ENCODE measurements around the gene MUC5B. TPM values are rescaled to one million over a fixed set of nuclear protein-coding genes. Genes with fewer than 3 reads are reported as not detected.

The MUC5B gene
- total RNA-seq, 1 donor from 2014 or later: not detected

DNA sequence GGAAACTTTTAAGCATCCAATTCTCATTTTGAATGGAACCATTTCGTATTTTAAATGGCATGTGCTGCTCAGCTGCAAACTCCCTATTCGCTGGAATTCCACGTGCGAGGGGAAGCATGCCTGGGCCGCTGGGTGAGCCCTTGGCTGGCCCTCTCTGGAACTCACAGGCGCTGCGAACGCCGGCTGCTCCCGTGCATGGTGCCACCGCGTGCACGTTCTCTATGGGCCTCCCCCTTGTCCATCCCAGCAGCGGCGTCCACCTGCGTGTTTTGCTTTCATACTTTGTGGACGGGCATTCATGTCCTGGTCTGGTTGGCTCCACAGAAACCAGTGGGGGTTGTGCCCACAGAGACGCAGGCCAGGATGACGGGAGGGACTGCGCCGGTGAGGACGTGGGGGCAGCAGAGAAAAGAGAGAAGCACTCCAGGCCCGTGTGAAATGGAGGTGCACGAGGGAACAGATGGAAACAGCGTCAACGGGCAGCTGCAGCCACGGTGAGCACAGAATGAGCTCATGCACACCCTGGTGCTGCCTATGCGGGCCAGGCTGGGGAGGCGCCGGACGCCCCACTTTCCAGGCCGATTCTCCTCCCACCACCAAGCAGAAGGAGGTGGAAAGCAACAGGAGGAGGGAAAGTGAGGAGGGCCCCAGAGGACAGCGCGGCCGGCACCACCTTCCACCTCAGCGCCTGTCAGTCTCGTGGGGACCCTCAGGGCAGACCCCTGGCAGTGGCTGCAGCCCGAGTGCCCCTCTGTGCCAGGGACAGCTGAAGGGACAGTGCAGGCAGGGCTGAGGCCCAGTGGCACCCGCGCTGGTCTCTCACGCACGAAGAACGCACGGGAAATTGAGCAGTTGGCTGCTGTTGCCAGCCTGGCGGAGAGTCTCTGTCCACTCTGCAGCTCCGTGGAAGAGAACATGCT is 57.5 kb downstream of the MUC5B start:
- TF ChIP-seq, protein P1, sequence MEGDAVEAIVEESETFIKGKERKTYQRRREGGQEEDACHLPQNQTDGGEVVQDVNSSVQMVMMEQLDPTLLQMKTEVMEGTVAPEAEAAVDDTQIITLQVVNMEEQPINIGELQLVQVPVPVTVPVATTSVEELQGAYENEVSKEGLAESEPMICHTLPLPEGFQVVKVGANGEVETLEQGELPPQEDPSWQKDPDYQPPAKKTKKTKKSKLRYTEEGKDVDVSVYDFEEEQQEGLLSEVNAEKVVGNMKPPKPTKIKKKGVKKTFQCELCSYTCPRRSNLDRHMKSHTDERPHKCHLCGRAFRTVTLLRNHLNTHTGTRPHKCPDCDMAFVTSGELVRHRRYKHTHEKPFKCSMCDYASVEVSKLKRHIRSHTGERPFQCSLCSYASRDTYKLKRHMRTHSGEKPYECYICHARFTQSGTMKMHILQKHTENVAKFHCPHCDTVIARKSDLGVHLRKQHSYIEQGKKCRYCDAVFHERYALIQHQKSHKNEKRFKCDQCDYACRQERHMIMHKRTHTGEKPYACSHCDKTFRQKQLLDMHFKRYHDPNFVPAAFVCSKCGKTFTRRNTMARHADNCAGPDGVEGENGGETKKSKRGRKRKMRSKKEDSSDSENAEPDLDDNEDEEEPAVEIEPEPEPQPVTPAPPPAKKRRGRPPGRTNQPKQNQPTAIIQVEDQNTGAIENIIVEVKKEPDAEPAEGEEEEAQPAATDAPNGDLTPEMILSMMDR (IDR thresholded peaks at IDR 0.05; ENCODE audit: unreplicated experiment): no peak
- DNase-seq (ENCODE audit: low spot score, unreplicated experiment): no peak
- H3K27me3 Mint-ChIP-seq: no peaks in the 10 kb centered on the region
- H3K36me3 Mint-ChIP-seq (ENCODE audit: insufficient read depth): peaks cover 7% of the 10 kb centered on the region
- no peaks in the 10 kb centered on the region for H3K4me1 Mint-ChIP-seq (ENCODE audit: low read depth)
- H3K27ac Mint-ChIP-seq: no peak overlapping the region
- no peaks in the 10 kb centered on the region for H3K9me3 Mint-ChIP-seq (ENCODE audit: low read depth)
- H3K4me3 Mint-ChIP-seq (ENCODE audit: low read depth): no peak overlapping the region

DNA sequence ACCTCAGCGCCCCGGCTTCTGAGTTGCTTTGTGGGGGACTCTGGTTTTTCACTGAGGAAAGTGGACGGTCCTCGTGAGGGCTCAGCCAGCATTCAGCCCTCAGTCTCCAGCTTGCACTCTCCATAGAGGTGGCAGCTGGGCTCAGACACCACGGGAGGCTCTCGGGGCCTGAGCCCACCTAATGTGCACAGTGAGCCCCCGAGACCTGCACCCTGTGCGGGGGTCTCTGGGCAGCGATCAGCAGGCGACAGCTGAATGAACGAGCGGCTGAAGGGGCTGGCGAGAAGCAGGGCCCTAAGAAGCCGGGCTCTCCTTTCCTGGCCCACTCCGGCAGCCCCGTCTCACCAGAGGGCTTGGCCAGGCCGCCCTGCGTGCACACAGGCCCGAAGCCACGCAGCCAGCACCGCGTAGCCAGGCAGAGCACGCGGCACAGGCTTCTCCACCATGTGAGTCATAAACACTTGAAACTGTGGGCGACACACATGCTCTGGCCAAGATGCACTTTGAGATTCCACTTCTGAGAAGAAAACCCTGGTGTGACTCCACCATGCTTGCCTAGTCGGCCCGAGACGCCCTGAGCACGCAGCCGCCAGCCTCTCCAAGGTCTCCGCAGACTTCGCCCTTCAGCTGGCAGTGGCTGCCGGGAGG is 58.6 kb downstream of the MUC5B start:
- Mint-ChIP-seq H3K4me1 (ENCODE audit: low read depth) (no peaks in the 10 kb centered on the region), H3K27me3 (no peaks in the 10 kb centered on the region), H3K9me3 (ENCODE audit: low read depth) (no peaks in the 10 kb centered on the region), H3K27ac (no peak overlapping the region), H3K36me3 (ENCODE audit: insufficient read depth) (peaks cover 4% of the 10 kb centered on the region), H3K4me3 (ENCODE audit: low read depth) (no peak overlapping the region)
- TF ChIP-seq, protein P1 (IDR thresholded peaks at IDR 0.05; ENCODE audit: unreplicated experiment): no peak
- no peak for DNase-seq (ENCODE audit: low spot score, unreplicated experiment)

DNA sequence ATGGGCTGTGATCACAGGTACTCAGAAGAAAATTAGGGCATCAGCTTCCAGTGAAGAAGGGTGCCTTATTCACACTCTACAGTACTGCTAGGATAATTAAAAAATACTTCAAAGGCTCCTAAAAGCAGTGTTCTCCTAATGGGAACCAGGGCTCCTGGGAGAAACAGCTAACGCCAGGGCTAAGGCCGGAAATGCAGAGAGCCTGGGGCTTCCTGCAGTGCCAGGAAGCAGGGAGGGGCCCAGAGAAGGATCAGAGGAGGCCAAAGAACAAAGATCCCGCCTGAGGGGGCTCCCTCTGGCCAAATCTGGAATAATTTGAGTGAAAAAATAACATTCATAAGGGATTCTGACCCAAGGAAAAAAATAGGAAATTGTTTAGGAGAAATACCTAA is 59.1 kb downstream of the MUC5B start:
- Mint-ChIP-seq H3K27ac (no peak overlapping the region), H3K27me3 (no peaks in the 10 kb centered on the region), H3K36me3 (ENCODE audit: insufficient read depth) (peaks cover 8% of the 10 kb centered on the region), H3K4me3 (ENCODE audit: low read depth) (no peak overlapping the region), H3K4me1 (ENCODE audit: low read depth) (no peaks in the 10 kb centered on the region), H3K9me3 (ENCODE audit: low read depth) (no peaks in the 10 kb centered on the region)
- no peak for DNase-seq (ENCODE audit: low spot score, unreplicated experiment)
- TF ChIP-seq, protein P1 (IDR thresholded peaks at IDR 0.05; ENCODE audit: unreplicated experiment): no peak

GRCh38 chr11:1283091-1283511 is 60.2 kb downstream of the MUC5B start:
- no peaks in the 10 kb centered on the region for H3K27me3 Mint-ChIP-seq
- H3K9me3 Mint-ChIP-seq (ENCODE audit: low read depth): no peaks in the 10 kb centered on the region
- H3K27ac Mint-ChIP-seq: no peak overlapping the region
- H3K36me3 Mint-ChIP-seq (ENCODE audit: insufficient read depth): peaks cover 6% of the 10 kb centered on the region
- DNase-seq (ENCODE audit: low spot score, unreplicated experiment): no peak
- no peaks in the 10 kb centered on the region for H3K4me1 Mint-ChIP-seq (ENCODE audit: low read depth)
- TF ChIP-seq, protein P1 (IDR thresholded peaks at IDR 0.05; ENCODE audit: unreplicated experiment): no peak
- no peak overlapping the region for H3K4me3 Mint-ChIP-seq (ENCODE audit: low read depth)

GRCh38 chr11:1283906-1284305 is 61.0 kb downstream of the MUC5B start:
- no peaks in the 10 kb centered on the region for H3K27me3 Mint-ChIP-seq
- H3K4me3 Mint-ChIP-seq (ENCODE audit: low read depth): no peak overlapping the region
- DNase-seq (ENCODE audit: low spot score, unreplicated experiment): no peak
- H3K9me3 Mint-ChIP-seq (ENCODE audit: low read depth): no peaks in the 10 kb centered on the region
- no peak overlapping the region for H3K27ac Mint-ChIP-seq
- TF ChIP-seq, protein P1 (IDR thresholded peaks at IDR 0.05; ENCODE audit: unreplicated experiment): no peak
- no peaks in the 10 kb centered on the region for H3K4me1 Mint-ChIP-seq (ENCODE audit: low read depth)
- peaks cover 7% of the 10 kb centered on the region for H3K36me3 Mint-ChIP-seq (ENCODE audit: insufficient read depth)

All from progenitor cell of endocrine pancreas (in vitro differentiated cells).